Breast epithelium (tissue), 4 donors: Measurements from ENCODE around the gene NDST4. TPM values are rescaled to one million over a fixed set of nuclear protein-coding genes. Genes with fewer than 3 reads are reported as not detected.

Experiments used
- DNase-seq, 2 donors: peaks; one replicate each; pipeline ENCODE4 v3.0.0-alpha.2; 2019; ENCODE audit warnings: low spot score in 2 of 2
- H3K27ac ChIP-seq, 2 donors: fragments of 200-600 bp; sonication (generic) in 1 of 2; one replicate each; pipeline ENCODE4 v1.5.1; 2016 to 2019; ENCODE audit warnings: mild to moderate bottlenecking in 1 of 2
- H3K27me3 ChIP-seq, 2 donors: fragments of 200-600 bp; sonication (generic) in 1 of 2; one replicate each; pipeline versions ENCODE4 v1.5.1 to v1.6.0; 2017 to 2019; ENCODE audit warnings: control low read depth in 1 of 2, mild to moderate bottlenecking in 1 of 2
- H3K36me3 ChIP-seq: fragments of 200-600 bp; one replicate; pipeline ENCODE4 v1.5.1; 2019
- H3K4me1 ChIP-seq, 2 donors: fragments of 200-600 bp; sonication (generic); one replicate each; pipeline ENCODE4 v1.5.1; 2016 to 2019; ENCODE audit warnings: control low read depth in 1 of 2
- H3K4me3 ChIP-seq, 3 donors: fragments of 200-600 bp; sonication (generic); 1 replicate in 2 of 3; 2 replicates in 1 of 3; pipeline ENCODE4 v1.5.1; 2016 to 2019; ENCODE audit warnings: mild to moderate bottlenecking in 3 of 3, moderate library complexity in 2 of 3
- H3K9me3 ChIP-seq, 2 donors: fragments of 200-600 bp; sonication (generic) in 1 of 2; one replicate each; pipeline ENCODE4 v1.5.1; 2016 to 2019; ENCODE audit warnings: control low read depth in 1 of 2
- CTCF ChIP-seq, 3 donors: fragments of 450-650 bp; IDR thresholded peaks; one replicate each; pipeline ENCODE4 v1.5.1; 2016 to 2017; ENCODE audit warnings: antibody characterized with exemption in 3 of 3, mild to moderate bottlenecking in 3 of 3, moderate library complexity in 3 of 3
- POLR2A ChIP-seq: fragments of 450-650 bp; IDR thresholded peaks from one replicate; pipeline ENCODE4 v1.6.1; 2016; ENCODE audit warnings: antibody characterized with exemption, mild to moderate bottlenecking, moderate library complexity
- POLR2AphosphoS5 ChIP-seq, 3 donors: sonication (generic); formaldehyde crosslinking; IDR thresholded peaks; one replicate each; pipeline ENCODE4 v1.6.1; 2017; ENCODE audit warnings: antibody characterized with exemption in 3 of 3
- intact Hi-C: fragments of 100-400 bp; cut with DNase I; formaldehyde crosslinking; loops from one replicate; pipeline ENCODE4 v1.15.1; 2023; ENCODE audit warnings: low total_unique reads
- total RNA-seq, 3 donors: library from RNA; depleted of rRNA; stranded (reverse); fragments of >200 nt; gene quantifications; one replicate each; pipeline ENCODE4 v1.1.0, GENCODE V29; 2016

NDST4 gene
- total RNA-seq, 3 donors from 2014 or later: not detected

GRCh38 chr4:114900934-114901333 lies 212.5 kb downstream of the NDST4 start:
- intact Hi-C loops: no loop called here

GRCh38 chr4:114890773-114891172 lies 222.6 kb downstream of the NDST4 start:
- intact Hi-C loops: no loop called here
- no peak for DNase-seq
- H3K36me3 ChIP-seq: no peaks in the 10 kb centered on the region
- H3K9me3 ChIP-seq: no peaks in the 10 kb centered on the region
- TF ChIP-seq CTCF (IDR thresholded peaks at IDR 0.05) (no peak), POLR2AphosphoS5 (IDR thresholded peaks at IDR 0.05) (no peak), POLR2A (no peak)
- no peak overlapping the region for H3K4me3 ChIP-seq
- no peaks in the 10 kb centered on the region for H3K4me1 ChIP-seq
- H3K27ac ChIP-seq: no peak overlapping the region
- no peaks in the 10 kb centered on the region for H3K27me3 ChIP-seq

More at GRCh38 chr4:114900934-114901333, 212.5 kb downstream of the NDST4 start:
- Histone ChIP-seq H3K4me3 (no peak overlapping the region), H3K9me3 (no peaks in the 10 kb centered on the region), H3K4me1 (no peaks in the 10 kb centered on the region), H3K27me3 (no peaks in the 10 kb centered on the region), H3K36me3 (no peaks in the 10 kb centered on the region), H3K27ac (no peak overlapping the region)
- no peak for DNase-seq
- TF ChIP-seq CTCF (IDR thresholded peaks at IDR 0.05): no peak
- TF ChIP-seq POLR2A: no peak
- TF ChIP-seq POLR2AphosphoS5 (IDR thresholded peaks at IDR 0.05): no peak

DNA sequence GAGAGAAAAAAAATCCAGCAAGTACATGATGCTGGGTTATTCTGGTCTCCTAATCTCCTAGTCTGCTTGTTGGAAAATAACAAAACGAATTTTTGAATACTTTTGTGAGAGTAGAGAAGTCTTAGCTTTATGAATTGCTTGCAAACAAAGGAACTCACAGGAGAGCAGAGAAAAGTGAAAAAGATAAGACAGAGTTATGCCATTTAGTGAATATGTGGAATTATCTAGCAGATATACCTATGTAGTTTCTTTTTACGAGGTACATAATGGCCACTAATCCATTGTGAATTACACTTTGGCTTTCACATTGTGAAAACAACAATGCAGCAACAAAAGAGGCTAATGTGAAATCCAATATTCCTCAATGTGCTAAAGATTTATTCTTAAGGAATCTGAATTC lies 226.7 kb downstream of the NDST4 start:
- H3K36me3 ChIP-seq: no peaks in the 10 kb centered on the region
- no peak overlapping the region for H3K4me3 ChIP-seq
- no peak for TF ChIP-seq POLR2AphosphoS5 (IDR thresholded peaks at IDR 0.05)
- no peak for TF ChIP-seq CTCF (IDR thresholded peaks at IDR 0.05)
- TF ChIP-seq POLR2A: no peak
- no peak overlapping the region for H3K27ac ChIP-seq
- intact Hi-C loops: no loop called here
- H3K27me3 ChIP-seq: no peaks in the 10 kb centered on the region
- DNase-seq: no peak
- no peaks in the 10 kb centered on the region for H3K9me3 ChIP-seq
- H3K4me1 ChIP-seq: no peaks in the 10 kb centered on the region

DNA sequence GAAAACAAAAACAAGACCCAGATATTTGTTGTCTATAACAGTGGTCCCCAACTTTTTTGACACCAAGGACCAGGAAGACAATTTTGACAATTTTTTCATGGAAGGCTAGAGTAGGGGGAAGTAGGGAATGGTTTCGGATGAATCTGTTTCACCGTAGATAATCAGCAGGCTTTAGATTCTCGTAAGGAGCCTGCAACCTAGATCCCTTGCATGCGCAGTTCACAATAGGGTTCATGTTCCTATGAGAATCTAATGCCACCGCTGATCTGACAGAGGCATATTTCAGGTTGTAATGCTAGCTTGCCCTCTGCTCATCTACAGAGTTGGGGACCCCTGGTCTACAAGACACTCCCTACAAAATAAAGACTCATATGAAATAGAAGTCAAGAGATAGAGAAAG lies 229.8 kb downstream of the NDST4 start:
- Histone ChIP-seq H3K4me3 (no peak overlapping the region), H3K36me3 (no peaks in the 10 kb centered on the region), H3K27me3 (no peaks in the 10 kb centered on the region), H3K27ac (no peak overlapping the region), H3K9me3 (no peaks in the 10 kb centered on the region), H3K4me1 (no peaks in the 10 kb centered on the region)
- TF ChIP-seq POLR2A: no peak
- TF ChIP-seq CTCF (IDR thresholded peaks at IDR 0.05): no peak
- no peak for TF ChIP-seq POLR2AphosphoS5 (IDR thresholded peaks at IDR 0.05)
- intact Hi-C loops: no loop called here
- no peak for DNase-seq

DNA sequence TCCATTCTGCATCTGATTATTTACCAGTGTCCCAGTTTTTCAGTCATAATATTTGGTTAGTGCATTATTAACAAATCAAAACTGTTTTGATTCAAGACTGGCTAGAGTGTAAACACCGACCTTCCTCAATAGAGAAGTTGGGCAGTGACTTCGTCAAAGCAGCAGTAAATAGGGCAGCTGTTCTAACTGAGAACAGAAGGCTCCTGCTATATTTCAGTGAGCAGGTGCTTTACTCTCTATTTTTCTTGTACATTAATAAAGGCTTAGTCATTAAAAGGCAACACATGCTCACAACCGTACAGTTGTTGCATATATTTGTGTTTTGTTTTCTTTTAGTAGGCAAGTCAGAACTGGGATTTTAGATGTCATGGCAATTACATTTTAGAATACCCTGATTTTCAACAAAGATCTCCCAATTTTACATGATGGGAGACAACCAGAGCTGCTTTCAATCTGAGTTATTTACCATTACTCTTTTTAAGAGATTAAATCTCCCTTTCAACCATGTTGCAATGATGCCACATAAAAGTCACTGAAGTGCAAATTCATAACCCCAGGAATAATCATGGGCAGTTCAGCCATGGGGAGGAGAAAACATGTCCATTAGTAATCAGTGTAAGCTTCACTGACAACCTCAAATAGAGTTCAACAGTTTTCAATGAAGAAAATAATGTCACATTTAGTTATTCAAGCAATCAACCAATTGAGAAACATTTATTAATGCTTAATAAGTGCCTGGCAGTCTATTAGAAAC lies 233.3 kb downstream of the NDST4 start:
- H3K4me3 ChIP-seq: no peak overlapping the region
- no peaks in the 10 kb centered on the region for H3K4me1 ChIP-seq
- H3K27ac ChIP-seq: no peak overlapping the region
- H3K27me3 ChIP-seq: no peaks in the 10 kb centered on the region
- no peaks in the 10 kb centered on the region for H3K9me3 ChIP-seq
- TF ChIP-seq POLR2A (no peak), CTCF (IDR thresholded peaks at IDR 0.05) (no peak), POLR2AphosphoS5 (IDR thresholded peaks at IDR 0.05) (no peak)
- DNase-seq: no peak
- intact Hi-C loops: no loop called here
- no peaks in the 10 kb centered on the region for H3K36me3 ChIP-seq
